ENCODE data around the gene TEKTIP1.

Gene TEKTIP1

GRCh38 chr19:3589439-3589838, 50.5 kb downstream of the TEKTIP1 start:
- no peaks in the 10 kb centered on the region for H3K9me2 ChIP-seq (replicated peaks; ENCODE audit: low read depth, low read length)
- H3K36me3 ChIP-seq (ENCODE audit: insufficient read depth, low read length), result no peaks in the 10 kb centered on the region
- H3K79me2 ChIP-seq (ENCODE audit: insufficient read depth, low read length), result no peaks in the 10 kb centered on the region
- no peaks in the 10 kb centered on the region for H3F3A ChIP-seq (ENCODE audit: low read depth)
- H3K9ac ChIP-seq (ENCODE audit: low read depth, low read length, poor library complexity, severe bottlenecking), result no peak overlapping the region
- H3K4me2 ChIP-seq (ENCODE audit: low read depth, low read length, poor library complexity, severe bottlenecking), result no peak overlapping the region
- TF ChIP-seq EZH2phosphoT487 (IDR thresholded peaks at IDR 0.05; ENCODE audit: borderline replicate concordance) (no peak), CTCF (conservative IDR thresholded peaks at IDR 0.05; ENCODE audit: low read length) (no peak)
- H3K4me1 ChIP-seq (ENCODE audit: insufficient read depth, low read length, poor library complexity, severe bottlenecking), result no peaks in the 10 kb centered on the region
- no peaks in the 10 kb centered on the region for H3K27me3 ChIP-seq (ENCODE audit: insufficient read depth, low read length, poor library complexity, severe bottlenecking)
- no peak overlapping the region for H2AFZ ChIP-seq (ENCODE audit: low read length)
- no peaks in the 10 kb centered on the region for H4K20me1 ChIP-seq (ENCODE audit: insufficient read depth, low read length, poor library complexity, severe bottlenecking)
- no peak overlapping the region for H3K4me3 ChIP-seq (ENCODE audit: low read length, poor library complexity, severe bottlenecking)
- H3K9me3 ChIP-seq (ENCODE audit: insufficient read depth, low read depth, low read length), result peaks cover 6% of the 10 kb centered on the region; the same call in 1 of the 2 replicates

GRCh38 chr19:3589949-3590348, 51.0 kb downstream of the TEKTIP1 start:
- no peaks in the 10 kb centered on the region for H3K36me3 ChIP-seq (ENCODE audit: insufficient read depth, low read length)
- no peaks in the 10 kb centered on the region for H3K4me1 ChIP-seq (ENCODE audit: insufficient read depth, low read length, poor library complexity, severe bottlenecking)
- no peaks in the 10 kb centered on the region for H3K27me3 ChIP-seq (ENCODE audit: insufficient read depth, low read length, poor library complexity, severe bottlenecking)
- H3K4me2 ChIP-seq (ENCODE audit: low read depth, low read length, poor library complexity, severe bottlenecking), result no peak overlapping the region
- H3K9me3 ChIP-seq (ENCODE audit: insufficient read depth, low read depth, low read length), result peaks cover 6% of the 10 kb centered on the region; the same call in 1 of the 2 replicates
- H3K4me3 ChIP-seq (ENCODE audit: low read length, poor library complexity, severe bottlenecking), result no peak overlapping the region
- no peaks in the 10 kb centered on the region for H3K79me2 ChIP-seq (ENCODE audit: insufficient read depth, low read length)
- TF ChIP-seq EZH2phosphoT487 (IDR thresholded peaks at IDR 0.05; ENCODE audit: borderline replicate concordance), result no peak
- TF ChIP-seq CTCF (conservative IDR thresholded peaks at IDR 0.05; ENCODE audit: low read length), result no peak
- no peaks in the 10 kb centered on the region for H3K9me2 ChIP-seq (replicated peaks; ENCODE audit: low read depth, low read length)
- no peaks in the 10 kb centered on the region for H3F3A ChIP-seq (ENCODE audit: low read depth)
- H4K20me1 ChIP-seq (ENCODE audit: insufficient read depth, low read length, poor library complexity, severe bottlenecking), result no peaks in the 10 kb centered on the region
- no peak overlapping the region for H3K9ac ChIP-seq (ENCODE audit: low read depth, low read length, poor library complexity, severe bottlenecking)
- no peak overlapping the region for H2AFZ ChIP-seq (ENCODE audit: low read length)

- H3K4me1 ChIP-seq (ENCODE audit: insufficient read depth, low read length, poor library complexity, severe bottlenecking), result no peaks in the 10 kb centered on the region
- H3K9me2 ChIP-seq (replicated peaks; ENCODE audit: low read depth, low read length), result no peaks in the 10 kb centered on the region
- no peak overlapping the region for H3K9ac ChIP-seq (ENCODE audit: low read depth, low read length, poor library complexity, severe bottlenecking)
- no peak overlapping the region for H2AFZ ChIP-seq (ENCODE audit: low read length)
- H3K36me3 ChIP-seq (ENCODE audit: insufficient read depth, low read length), result no peaks in the 10 kb centered on the region
- no peaks in the 10 kb centered on the region for H3K27me3 ChIP-seq (ENCODE audit: insufficient read depth, low read length, poor library complexity, severe bottlenecking)
- H3F3A ChIP-seq (ENCODE audit: low read depth), result no peaks in the 10 kb centered on the region
- no peaks in the 10 kb centered on the region for H4K20me1 ChIP-seq (ENCODE audit: insufficient read depth, low read length, poor library complexity, severe bottlenecking)
- H3K4me3 ChIP-seq (ENCODE audit: low read length, poor library complexity, severe bottlenecking), result no peak overlapping the region
- H3K9me3 ChIP-seq (ENCODE audit: insufficient read depth, low read depth, low read length), result peaks cover 6% of the 10 kb centered on the region; the same call in 1 of the 2 replicates
- H3K4me2 ChIP-seq (ENCODE audit: low read depth, low read length, poor library complexity, severe bottlenecking), result no peak overlapping the region
- TF ChIP-seq CTCF (conservative IDR thresholded peaks at IDR 0.05; ENCODE audit: low read length) (no peak), EZH2phosphoT487 (IDR thresholded peaks at IDR 0.05; ENCODE audit: borderline replicate concordance) (no peak)
- no peaks in the 10 kb centered on the region for H3K79me2 ChIP-seq (ENCODE audit: insufficient read depth, low read length)
Observed at GRCh38 chr19:3590991-3591659, 52.2 kb downstream of the TEKTIP1 start.
